ENCODE data around the gene ENO1.

Gene ENO1

DNA sequence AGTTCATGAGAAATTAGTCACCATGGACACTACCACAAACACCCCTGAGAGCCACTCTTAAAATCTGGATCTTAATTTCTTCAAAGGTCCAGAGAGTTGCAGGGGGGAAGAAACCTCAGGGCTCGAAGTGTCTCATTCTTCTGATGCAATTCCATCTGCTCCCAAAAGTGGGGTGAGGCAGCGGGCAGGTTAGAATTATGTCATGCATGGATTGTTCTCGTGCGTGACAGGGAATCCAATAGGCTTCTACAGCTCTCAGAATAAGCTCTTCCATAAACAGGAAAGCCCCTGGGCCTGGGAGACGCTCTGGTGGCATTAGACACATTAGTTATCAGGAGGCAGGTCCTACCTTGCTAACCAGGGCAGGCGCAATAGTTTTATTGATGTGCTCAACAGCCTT, 8.4 kb downstream of the ENO1 start:
- DNase-seq = no peak

DNA sequence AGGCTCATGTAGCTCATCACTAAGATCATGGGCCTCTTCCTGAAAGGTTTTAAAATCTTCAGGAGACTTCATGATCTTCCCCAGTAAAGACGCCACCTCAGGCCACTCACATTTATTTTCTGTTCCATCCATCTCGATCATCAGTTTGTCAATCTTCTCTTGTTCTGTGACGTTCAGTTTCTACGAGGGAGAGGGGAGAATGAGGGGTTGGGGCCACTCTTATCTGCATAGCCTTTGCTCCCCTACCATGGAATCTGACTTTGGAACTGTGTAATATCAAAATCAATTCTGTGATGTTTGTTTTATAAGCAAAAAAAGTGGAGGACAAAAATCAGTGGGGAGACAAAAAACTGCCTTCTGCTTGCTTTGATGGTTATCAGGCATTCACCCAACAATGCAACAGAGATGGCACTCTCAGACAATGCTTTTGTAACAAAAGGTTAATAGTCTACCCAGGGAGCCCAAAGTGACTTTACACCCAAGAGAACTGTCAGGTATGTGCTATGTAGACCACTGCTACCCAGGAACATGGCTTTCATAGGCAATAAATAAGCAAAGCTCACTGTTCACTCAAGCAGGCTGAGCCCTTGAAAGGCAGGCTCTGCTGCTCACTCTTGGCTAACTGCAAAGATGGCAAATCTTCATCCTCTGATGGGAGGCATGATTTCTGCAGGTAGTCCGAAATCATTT, 10.5 kb downstream of the ENO1 start:
- DNase-seq = no peak

DNA sequence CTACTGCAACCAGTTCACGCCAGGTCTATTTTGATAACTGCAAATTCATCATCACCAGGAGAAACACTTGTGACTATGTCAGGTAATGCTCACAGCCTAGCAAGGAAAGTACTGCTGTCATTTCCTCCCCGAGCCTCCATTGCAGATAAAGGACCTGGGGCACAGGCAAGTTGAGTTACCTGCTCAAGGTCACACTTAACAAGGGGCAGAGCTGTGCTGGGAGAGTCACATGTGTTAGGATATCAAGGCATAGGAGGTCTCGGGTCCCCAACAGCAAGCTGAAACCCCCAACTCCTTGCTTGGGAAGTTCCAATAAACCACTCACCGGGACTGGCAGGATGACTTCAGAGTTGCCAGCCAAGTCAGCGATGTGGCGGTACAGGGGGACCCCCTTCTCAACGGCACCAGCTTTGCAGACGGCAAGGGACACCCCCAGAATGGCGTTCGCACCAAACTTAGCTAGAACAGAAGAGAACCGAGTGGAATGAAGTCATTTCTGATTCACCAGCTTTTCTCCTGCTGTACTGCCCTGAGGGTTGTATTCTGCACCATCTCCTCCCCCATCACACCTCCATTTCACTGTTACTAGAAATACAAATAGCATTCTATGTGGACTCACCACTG, 11.6 kb downstream of the ENO1 start:
- no peak for DNase-seq

DNA sequence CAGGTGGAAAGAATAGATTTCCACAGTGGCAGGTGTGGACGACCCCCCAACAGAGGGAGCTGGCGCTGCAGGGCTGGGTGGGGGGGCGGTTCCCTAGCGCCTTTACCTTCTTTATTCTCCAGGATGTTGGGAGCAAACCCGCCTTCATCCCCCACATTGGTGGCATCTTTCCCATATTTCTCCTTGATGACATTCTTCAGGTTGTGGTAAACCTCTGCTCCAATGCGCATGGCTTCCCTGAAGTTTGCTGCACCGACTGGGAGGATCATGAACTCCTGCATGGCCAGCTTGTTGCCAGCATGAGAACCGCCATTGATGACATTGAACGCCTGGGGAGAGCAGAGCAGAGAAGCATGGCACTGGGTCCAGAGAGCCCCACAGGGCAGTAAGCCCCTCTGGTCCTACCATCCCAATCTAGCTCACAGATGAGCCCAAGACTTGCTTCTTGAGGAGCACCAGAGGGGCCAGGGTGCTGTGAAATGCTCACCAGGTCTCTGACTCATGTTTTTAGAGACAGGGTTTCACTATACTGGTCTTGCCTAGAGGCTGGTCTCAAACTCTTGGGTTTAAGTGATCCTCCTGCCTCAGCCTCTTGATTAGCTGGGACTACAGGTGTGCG, 12.2 kb downstream of the ENO1 start:
- DNase-seq = no peak

DNA sequence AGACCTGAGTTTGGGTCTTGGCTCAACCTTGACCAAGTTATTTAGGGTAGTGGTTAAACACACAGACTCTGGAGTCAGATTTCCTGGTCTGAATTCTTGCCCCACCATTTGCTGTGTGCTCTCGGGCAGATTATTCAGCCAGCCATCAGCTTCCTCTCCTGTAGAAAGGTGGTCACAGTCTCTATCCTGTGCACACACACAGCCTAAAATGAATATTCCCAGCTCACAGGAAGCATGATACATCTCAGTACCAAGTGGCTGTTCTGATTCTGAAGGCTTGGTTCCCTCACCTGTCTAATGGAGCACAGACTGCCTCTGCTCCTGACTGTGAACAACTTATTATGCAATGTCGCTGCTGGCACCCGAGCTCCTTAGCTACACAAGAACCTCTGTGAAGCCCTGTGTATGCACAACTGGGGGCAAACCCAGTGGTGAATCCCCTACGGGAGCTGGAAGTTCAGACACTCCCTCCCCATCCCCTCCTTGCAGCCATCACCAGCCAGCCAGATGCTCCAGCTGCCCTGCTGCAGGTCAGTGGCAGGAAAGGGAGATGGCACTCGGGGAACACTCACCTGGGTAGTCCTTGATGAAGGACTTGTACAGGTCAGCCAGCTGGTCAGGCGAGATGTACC, 13.7 kb downstream of the ENO1 start:
- no peak for DNase-seq

DNA sequence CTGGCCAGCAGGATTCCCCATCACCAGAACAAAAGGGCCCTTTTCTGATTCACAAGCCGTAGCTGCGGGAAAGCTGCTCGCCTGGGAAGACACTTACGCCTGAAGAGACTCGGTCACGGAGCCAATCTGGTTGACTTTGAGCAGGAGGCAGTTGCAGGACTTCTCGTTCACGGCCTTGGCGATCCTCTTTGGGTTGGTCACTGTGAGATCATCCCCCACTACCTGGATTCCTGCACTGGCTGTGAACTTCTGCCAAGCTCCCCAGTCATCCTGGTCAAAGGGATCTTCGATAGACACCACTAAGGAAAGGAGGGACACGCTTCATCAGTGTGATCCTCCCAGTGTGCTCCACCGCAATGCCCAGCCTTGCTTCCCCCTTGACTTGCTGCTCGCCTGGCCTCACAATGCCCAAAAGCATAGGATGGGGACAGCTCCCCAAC, 14.7 kb downstream of the ENO1 start:
- no peak for DNase-seq

DNA sequence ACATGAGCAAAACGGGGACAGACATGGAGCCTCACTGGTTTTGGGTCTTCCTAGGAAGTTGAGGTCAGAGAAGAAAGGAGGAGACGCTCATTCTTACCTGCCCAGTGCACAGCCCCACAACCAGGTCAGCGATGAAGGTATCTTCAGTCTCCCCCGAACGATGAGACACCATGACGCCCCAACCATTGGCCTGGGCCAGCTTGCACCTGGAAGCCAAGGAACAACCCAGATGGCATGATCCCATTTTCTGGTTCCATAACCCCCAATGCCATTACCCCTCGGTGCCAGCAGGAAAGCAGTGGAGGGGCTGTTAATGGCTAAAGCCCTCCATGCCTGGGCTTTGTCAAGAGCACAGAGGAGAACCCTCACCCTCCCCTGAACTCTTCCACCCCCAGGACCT, 15.3 kb downstream of the ENO1 start:
- no peak for DNase-seq

DNA sequence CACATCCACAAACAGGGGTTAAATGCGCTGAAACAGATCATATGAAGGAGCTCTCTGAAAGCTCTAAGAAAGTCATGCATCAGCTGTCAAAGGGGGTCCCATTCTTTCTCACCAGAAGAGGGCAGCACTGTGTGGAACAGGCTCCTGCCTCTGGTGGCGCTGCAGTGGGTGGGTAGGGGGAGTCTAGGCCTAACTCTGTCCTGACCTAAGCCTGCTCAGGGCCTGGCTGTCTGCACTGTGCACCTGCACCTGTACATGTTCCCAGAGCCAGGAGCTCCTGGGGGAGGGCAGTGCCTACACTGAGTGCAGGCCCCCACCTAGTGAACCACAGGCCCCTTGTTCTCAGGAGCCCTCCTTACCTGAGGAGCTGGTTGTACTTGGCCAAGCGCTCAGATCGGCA, 16.0 kb downstream of the ENO1 start:
- no peak for DNase-seq

DNA sequence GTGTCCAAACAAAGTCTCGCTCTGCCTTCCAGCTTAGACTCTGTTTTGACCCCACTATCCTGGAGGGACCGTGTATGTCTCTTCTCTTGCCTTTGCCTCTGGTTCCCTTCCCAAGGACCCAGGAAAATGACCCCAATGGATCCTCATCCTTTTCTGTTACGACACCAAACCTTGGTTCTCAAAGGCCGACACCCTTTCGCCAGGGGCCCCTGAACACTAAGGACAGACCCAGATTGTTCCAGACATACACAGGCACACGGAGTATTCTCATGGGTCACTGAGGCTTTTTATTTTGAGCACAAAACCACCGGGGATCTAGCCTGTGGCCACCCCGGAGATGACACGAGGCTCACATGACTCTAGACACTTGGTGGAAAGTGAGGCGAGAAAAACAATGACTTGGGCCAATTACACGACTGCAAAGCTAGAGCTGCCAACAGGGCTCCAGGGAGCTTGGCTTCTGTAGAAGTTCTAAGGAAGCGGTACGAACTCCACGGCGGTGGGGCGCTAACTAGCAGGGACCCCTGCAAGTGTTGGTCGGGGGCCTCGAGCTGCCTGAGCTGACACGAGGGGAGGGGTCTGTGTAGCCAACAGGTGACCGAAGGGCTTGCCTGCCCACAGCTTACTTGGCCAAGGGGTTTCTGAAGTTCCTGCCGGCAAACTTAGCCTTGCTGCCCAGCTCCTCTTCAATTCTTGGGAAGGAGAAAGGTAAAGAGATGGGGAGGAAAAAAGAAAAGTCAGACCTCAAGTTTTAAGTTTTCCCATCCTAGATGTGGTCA, 17.6 kb downstream of the ENO1 start:
- DNase-seq = no peak

DNA sequence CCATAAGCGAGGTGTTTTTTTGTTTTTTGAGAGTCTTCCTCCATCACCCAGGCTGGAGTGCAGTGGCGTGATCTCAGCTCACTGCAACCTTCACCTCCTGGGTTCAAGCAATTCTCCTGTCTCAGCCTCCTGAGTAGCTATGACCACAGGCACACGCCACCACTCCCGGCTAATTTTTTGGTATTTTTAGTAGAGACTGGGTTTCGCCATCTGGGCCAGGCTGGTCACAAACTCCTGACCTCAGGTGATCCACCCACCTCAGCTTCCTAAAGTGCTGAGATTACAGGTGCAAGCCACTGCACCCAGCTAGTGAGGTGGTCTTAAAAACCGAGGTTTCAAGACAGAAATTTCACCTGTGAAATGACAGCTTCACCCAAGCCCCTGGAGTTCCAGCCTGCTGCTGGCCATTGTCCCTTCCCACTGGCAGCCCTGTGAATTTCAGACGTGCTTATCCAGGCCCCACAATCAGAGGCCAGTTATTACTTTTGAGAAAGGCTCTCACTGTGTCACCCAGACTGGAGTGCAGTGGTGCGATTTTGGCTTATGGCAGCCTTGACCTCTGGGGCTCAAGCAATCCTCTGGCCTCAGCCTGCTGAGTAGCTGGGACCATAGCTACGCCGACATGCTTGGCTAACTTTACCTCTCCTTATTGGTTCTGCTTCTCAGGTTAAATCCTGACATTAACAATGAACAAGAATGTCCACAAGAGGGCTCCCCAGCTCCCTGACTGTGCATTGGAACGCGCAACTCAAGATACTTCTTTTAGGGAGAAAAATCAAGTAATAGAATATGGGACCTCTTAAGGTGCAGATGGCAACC, 19.4 kb downstream of the ENO1 start:
- peak; percentile 63 for DNase-seq

DNA sequence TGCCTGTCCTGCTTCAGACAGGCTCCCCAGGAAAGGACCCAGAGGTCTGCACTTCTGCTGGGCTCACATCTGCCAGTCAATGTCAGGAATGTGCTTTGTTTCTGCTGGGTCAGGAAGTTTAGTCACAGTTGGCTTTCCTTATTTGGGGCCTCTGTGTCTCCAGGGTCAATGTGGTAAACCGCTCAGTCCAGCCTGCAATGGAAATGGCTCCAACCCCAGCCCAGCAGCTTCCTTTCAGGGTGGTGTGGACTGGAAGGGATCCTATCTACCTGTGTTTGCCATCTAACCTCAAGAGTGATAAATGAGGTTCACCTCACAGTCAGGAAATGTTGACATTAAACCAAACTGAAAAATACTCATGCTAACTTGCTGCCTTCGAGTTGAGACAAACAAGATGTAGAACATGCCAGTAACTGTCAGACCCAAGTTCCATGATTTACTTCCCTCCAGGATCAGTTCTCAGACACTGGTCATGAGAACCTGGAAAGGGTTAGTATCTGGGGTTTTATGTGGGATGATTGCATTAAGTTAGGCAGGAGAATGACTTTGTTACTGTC, 20.3 kb downstream of the ENO1 start:
- DNase-seq = peak; percentile 87

DNA sequence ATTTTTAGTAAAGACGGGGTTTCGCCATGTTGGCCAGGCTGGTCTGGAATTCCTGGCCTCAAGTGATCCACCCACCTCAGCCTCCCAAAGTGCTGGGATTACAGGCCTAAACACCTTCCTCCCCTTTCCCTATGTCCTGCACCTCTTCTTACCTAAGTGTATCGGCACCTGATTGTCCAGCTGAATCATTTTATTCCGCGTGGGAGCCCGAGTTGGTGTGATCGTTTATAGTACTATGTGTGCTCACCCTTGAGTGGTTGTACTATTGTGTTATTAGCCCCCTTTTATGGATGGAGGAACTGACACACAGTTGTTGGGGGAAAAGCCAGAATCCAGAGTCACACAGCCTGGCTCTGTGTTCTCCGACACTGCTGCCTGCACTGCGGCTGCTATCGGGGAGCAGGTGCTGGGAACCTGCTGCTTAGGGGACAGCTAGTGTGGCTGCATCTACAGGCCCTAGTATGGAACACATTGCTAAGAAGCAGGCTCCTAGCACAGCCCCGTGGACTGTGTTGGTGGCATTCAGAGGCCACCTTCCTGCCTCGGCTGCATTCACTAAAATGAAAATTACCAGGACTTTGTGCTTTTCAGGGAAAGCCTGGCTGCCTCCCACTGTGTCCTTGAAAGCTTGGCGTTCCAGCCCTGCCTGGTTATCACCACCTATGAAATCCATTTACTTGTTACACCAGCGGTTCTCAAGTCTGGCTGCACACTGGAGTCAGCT, 21.6 kb downstream of the ENO1 start:
- DNase-seq = no peak

DNA sequence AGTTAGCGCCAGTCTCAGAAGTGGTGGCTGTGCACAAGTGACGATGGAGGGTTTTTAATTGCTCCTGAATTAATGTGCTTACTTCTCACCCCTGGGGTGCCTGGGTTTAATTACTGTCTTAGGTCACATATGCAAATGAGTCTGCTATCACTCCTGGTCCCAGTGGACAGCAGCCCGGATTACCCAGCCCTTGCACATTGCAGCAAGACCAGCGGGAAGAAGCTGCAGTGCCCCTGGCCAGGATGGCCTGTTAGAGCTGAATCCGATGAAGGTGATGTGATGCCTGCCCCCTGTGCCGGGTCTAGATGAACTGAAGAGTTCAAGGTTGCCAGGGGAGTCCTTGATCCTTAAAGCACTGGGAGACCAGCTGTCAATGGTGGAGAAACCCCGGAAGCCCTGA, 24.2 kb downstream of the ENO1 start:
- no peak for DNase-seq

DNA sequence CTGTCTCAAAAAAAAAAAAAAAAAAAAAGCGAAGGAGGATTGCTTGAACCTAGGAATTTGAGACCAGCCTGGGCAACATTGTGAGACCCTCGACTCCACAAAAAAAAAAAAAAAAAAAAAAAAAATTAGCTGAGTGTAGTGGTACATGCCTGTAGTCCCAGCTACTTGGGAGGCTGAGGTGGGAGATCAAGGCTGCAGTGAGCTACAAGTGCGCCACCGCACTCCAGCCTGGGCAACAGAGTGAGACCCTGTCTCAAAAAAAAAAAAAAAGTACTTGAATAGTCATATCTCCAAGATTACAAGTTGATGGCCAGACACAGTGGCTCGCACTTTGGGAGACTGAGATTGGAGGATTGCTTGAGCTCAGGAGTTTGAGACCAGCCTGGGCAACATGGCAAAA, 27.4 kb downstream of the ENO1 start:
- no peak for DNase-seq

DNA sequence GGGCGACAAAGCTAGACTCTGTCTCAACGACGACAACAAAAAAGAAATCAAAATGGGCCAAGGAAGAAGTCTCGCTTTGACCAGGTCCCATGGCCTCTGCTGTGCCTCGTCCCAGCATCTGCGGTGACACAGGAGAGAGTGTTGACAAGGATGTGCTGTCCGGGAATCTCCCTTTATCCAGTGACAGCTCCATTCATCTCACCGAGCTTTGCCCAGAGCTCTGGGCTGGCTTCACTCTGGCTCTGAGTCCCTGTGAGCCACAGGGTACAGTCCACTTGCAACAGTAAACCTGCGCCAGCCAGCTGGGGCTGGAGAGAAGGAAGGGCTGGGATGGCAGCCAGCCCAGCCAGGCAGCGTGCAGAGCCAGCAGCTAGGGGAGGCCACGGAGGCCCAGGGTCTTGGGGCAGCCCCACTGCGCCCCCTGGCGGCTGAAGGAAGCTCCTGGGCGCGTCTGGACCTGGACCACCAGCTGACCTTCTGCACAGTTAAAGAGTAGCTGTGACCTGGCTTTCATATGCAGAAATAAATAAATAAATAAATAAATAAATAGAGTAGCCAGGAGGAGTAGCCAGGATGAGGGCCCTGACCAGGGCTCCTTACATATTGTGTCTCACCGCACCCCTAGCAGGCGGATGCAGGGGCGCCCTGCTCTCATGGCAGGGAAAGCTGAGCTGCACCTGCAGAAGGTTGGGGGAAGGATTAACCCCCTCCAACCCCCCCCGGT, 29.7 kb downstream of the ENO1 start:
- DNase-seq = peak; percentile 89

DNA sequence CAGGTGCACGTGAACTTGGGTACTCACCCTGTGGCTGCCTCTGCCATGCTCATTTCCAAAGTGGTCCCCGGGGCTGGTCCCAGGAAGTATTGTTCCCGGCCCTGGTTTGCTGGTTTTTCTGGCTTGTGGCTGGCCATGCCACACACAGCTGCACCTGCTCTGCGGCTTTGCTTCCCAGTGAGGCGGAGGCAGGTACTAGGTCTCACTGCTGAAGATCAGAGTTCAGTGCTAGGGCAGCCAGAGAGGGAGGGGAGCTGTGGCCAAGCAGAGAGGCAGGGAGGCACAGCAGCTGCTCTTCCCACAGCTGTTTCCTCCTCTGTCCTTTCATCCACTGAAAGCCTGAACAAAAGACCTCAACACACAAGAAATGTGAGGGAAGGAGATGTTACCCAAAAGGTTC, 30.5 kb downstream of the ENO1 start:
- DNase-seq = no peak

DNA sequence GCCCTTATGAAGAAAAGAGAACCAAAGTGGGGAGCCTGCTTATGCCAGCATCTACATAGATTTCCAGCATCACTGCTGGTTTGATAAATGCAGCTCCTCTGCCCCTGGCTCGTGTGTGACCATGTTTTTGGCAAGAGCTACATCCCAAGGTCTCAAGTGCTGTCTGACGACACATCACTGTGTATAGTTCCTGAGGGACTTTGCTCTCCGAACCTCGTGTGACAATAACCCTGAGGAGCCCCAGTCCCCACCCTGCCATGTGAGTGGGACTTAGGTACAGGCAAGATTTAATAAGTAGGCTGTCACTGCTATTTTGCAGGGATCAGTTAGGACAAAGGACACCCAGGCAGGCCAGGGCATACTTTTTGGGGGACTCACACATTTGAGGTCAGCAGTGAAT, 32.2 kb downstream of the ENO1 start:
- no peak for DNase-seq

DNA sequence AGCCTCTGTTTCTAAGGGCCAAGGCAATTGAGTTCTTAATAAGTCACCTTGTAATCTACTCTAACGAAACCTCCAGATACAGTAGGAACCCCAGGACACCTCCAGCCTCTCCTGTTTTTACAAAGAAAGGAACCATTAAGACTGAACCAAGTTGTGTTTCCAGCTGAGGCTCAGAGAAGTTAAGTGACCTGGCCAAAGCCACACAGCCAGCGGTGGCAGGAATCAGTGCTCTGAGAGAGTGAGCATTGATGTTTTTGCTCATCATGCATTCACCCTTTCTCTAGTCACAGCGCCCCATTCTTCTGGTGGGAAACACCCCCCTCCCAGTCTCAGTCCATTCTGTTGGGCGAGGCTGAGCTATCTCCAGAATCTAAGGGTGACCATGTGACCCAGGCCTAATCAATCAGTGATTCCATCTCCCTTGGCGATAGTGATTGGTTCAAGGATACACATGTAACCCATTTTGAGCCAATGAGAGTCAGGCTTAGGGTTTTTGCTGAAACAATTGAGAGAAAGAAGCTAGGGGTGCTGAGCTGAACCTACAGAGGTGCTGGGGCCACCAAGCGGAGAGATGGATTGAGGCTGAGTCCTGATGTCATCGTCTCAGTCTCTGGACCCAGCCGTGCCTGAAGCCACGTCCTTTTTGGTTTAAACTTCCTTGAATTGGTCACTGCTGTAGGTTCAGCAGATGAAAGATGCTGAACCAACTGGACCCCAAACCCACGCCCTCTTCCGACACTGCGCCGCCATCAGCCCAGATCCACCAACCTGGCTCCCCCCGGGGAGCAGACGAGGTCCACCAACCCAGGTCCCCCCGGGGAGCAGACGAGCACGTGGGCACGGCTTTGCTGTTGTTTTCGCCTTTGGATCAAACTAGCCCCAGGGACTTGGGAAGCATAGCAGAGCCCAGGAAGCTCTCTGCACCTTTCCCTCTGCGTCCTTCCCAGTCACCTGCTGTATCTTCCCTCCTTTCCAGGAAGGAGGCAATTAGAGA, 33.1 kb downstream of the ENO1 start:
- no peak for DNase-seq

DNA sequence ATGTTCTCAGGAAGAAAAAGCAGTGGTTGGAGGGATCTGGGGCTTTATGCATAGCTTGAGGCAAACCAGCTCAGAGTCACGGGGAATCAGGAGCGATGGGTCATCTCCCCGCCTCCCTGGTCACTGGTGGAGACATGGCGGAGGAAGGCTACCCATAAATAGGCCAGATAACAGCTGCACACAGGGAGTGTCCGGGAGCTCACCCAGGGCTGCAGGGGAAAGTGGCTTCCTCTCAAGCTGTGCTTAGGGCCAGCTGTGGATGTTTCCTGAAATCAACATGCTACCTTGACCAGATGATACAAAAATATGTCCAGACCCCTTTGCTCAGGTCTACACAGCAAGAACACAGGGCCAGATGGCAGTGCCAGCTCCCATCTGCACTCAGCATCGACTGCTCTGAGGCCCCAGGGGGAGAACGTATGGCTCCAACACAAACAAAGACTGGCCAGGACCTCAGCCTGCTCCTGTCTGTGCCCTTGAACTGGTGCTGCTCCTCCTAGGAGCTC, 33.9 kb downstream of the ENO1 start:
- no peak for DNase-seq
